Activated B cell treated with CpG ODN at 0.5 μM for 24 hours (primary cell): Measurements from ENCODE around the gene ZSCAN5C. TPM values are rescaled to one million over a fixed set of nuclear protein-coding genes. Genes with fewer than 3 reads are reported as not detected.

Source experiments
- ATAC-seq: fragments of 200-7000 bp; cut with Tn5 transposase; one replicate; pipeline ENCODE4 v1.10.0; 2021; ENCODE audit warnings: low read depth, mild to moderate bottlenecking, moderate library complexity
- CTCF ChIA-PET: fragments of 350-600 bp; sonication (Branson Sonifier 250); formaldehyde crosslinking; loops from one replicate; lab custom pipeline; 2021; ENCODE audit warnings: antibody characterized with exemption; lab: Charles Lee
- POLR2A ChIA-PET: fragments of 350-600 bp; sonication (Branson Sonifier 250); formaldehyde crosslinking; loops from one replicate; lab custom pipeline; 2021; ENCODE audit warnings: antibody characterized with exemption; lab: Charles Lee
- DNase-seq: peaks from one replicate; pipeline ENCODE4 v3.0.0; 2022
- H3K27ac Mint-ChIP-seq: one replicate; pipeline ENCODE4 v1.8.0; 2020; ENCODE audit warnings: mixed read lengths
- H3K27me3 Mint-ChIP-seq: one replicate; pipeline ENCODE4 v1.8.0; 2021; ENCODE audit warnings: mixed read lengths
- H3K36me3 Mint-ChIP-seq: one replicate; pipeline ENCODE4 v1.8.0; 2021; ENCODE audit warnings: low read depth, mixed read lengths
- H3K4me1 Mint-ChIP-seq: one replicate; pipeline ENCODE4 v1.8.0; 2021; ENCODE audit warnings: mixed read lengths
- H3K4me3 Mint-ChIP-seq: one replicate; pipeline ENCODE4 v1.8.0; 2020; ENCODE audit warnings: mild to moderate bottlenecking, mixed read lengths
- H3K9me3 Mint-ChIP-seq: one replicate; pipeline ENCODE4 v1.8.0; 2020; ENCODE audit warnings: mixed read lengths
- intact Hi-C: fragments of 100-400 bp; cut with micrococcal nuclease; formaldehyde crosslinking; loops from one replicate; pipeline ENCODE4 v1.15.1; 2024
- total RNA-seq: library from RNA; stranded (reverse); gene quantifications from 2 replicates; pipeline ENCODE4 v1.2.3, GENCODE V29; 2022
- TF ChIP-seq, protein P1 (sequence below): fragments of 200-600 bp; IDR thresholded peaks from one replicate; pipeline ENCODE4 v1.8.0; 2022; ENCODE audit warnings: antibody characterized with exemption, mild to moderate bottlenecking

ZSCAN5C gene
- total RNA-seq, 1 donor from 2014 or later, result not detected

DNA sequence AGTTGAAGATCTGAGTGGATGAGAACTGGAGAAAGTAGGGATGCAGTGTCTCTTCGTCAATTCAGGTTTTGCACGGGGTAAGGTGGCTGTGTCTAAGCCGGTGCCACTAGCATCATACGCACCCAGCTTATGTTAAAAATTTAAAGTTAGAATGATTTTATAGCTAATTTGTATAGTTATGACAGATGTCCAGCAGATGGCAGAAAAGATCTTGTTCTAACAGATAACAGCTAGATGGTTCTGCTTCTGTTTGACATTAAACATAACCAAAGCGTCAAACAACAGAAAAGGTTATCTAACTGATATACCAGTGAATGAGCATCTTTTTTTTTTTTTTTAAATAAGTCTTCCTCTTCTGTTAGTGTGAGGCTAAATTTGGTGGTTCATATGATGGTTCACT lies 51.7 kb downstream of the ZSCAN5C start:
- Mint-ChIP-seq H3K4me3 (no peak overlapping the region), H3K27me3 (no peaks in the 10 kb centered on the region), H3K9me3 (no peaks in the 10 kb centered on the region), H3K4me1 (no peaks in the 10 kb centered on the region), H3K27ac (no peak overlapping the region), H3K36me3 (no peaks in the 10 kb centered on the region)
- POLR2A ChIA-PET, result interaction anchor here (1.0 to 2.3 kb wide), 3 partner anchors 61 to 174 kb away, joined by 4 to 7 read pairs (median 6); partner anchors contain the start of gene ZSCAN5A
- TF ChIP-seq, protein P1, sequence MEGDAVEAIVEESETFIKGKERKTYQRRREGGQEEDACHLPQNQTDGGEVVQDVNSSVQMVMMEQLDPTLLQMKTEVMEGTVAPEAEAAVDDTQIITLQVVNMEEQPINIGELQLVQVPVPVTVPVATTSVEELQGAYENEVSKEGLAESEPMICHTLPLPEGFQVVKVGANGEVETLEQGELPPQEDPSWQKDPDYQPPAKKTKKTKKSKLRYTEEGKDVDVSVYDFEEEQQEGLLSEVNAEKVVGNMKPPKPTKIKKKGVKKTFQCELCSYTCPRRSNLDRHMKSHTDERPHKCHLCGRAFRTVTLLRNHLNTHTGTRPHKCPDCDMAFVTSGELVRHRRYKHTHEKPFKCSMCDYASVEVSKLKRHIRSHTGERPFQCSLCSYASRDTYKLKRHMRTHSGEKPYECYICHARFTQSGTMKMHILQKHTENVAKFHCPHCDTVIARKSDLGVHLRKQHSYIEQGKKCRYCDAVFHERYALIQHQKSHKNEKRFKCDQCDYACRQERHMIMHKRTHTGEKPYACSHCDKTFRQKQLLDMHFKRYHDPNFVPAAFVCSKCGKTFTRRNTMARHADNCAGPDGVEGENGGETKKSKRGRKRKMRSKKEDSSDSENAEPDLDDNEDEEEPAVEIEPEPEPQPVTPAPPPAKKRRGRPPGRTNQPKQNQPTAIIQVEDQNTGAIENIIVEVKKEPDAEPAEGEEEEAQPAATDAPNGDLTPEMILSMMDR, result no peak
- intact Hi-C loops, result loop anchor here (1.0 to 5.0 kb wide), 5 partner anchors 80 to 845 kb away; no protein-coding TSS in a partner anchor
- DNase-seq (no peak), ATAC-seq (no peak)
- CTCF ChIA-PET, result interaction anchor here (0.5 to 6.0 kb wide), 18 partner anchors 9 to 845 kb away, joined by 3 to 134 read pairs (median 6); no protein-coding TSS in a partner anchor

DNA sequence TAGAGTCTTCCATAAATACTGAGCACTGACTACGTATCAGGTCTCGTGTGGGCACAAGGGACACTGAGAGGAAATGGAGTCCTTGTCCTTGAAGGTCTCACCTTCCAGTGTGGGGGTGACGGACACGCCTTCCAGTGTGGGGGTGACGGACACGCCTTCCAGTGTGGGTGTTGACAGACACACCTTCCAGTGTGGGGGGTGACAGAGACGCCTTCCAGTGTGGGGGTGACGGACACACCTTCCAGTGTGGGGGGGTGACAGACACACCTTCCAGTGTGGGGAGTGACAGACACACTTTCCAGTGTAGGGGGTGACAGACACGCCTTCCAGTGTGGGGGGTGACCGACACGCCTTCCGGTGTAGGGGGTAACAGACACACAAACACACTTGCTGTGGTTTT lies 56.2 kb downstream of the ZSCAN5C start:
- intact Hi-C loops, result no loop called here
- H3K27ac Mint-ChIP-seq, result no peak overlapping the region

More for the DNA sequence above, 56.2 kb downstream of the ZSCAN5C start:
- Mint-ChIP-seq H3K36me3 (no peaks in the 10 kb centered on the region), H3K27me3 (no peaks in the 10 kb centered on the region), H3K4me1 (no peaks in the 10 kb centered on the region), H3K4me3 (no peak overlapping the region), H3K9me3 (no peaks in the 10 kb centered on the region)
- POLR2A ChIA-PET, result no interaction called here
- CTCF ChIA-PET, result no interaction called here
- DNase-seq (no peak), ATAC-seq (no peak)
- TF ChIP-seq, protein P1, result no peak

Other genes starting within 250 kb of the ZSCAN5C start
- gene NLRP5, start 215.5 kb upstream of the ZSCAN5C start, total RNA-seq, result not detected in 2 replicates
- 40.8 and 42.3 TPM in 2 replicates for gene ZNF787, start 81.0 kb upstream of the ZSCAN5C start, total RNA-seq
- gene ZNF444, start 61.0 kb upstream of the ZSCAN5C start, total RNA-seq, result 28.1 and 32.1 TPM in 2 replicates
- gene GALP, start 26.3 kb upstream of the ZSCAN5C start, total RNA-seq, result not detected in 2 replicates
- not detected in 2 replicates for gene ZSCAN5B, start 4.5 kb upstream of the ZSCAN5C start, total RNA-seq
- gene EDDM13, start 70.5 kb downstream of the ZSCAN5C start, total RNA-seq, result not detected in 2 replicates
- gene ZSCAN5A, start 112.6 kb downstream of the ZSCAN5C start, total RNA-seq, result 14.0 and 17.8 TPM in 2 replicates
- 7.4 and 7.9 TPM in 2 replicates for gene ZNF582, start 191.3 kb downstream of the ZSCAN5C start, total RNA-seq
- 5.7 and 6.0 TPM in 2 replicates for gene ZNF583, start 202.1 kb downstream of the ZSCAN5C start, total RNA-seq